Measurements from ENCODE around the gene HDAC2.

Gene HDAC2

GRCh38 chr6:114007516-114007915 lies 36.6 kb upstream of the HDAC2 start:
- no peak for TF ChIP-seq CTCF (conservative IDR thresholded peaks at IDR 0.05; ENCODE audit: control insufficient read depth, insufficient read depth, low read depth, low read length)
- H3K4me3 ChIP-seq (ENCODE audit: control insufficient read depth, low read depth, low read length), result no peak overlapping the region
- no peak for DNase-seq (ENCODE audit: low read depth)

DNA sequence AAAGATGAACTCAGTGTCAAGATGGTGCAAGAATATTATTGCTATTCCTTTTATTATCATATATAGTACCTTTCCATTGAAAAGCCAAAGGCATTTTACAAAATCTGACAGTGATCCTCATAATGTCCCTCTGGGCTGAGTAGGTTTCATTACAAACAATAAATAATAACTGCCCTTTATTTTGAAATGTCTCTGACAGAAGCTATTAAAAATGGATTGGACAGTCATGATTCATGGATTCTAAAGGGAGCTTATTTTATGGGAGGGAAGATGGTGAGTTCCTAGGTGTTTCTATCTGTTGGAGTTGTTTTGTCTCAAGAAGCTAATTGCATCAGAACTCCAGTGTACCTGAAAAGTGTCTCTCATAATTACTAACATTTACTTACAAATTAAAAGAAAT lies 30.4 kb upstream of the HDAC2 start:
- no peak overlapping the region for H3K4me3 ChIP-seq (ENCODE audit: control insufficient read depth, low read depth, low read length)
- TF ChIP-seq CTCF (conservative IDR thresholded peaks at IDR 0.05; ENCODE audit: control insufficient read depth, insufficient read depth, low read depth, low read length), result no peak
- no peak for DNase-seq (ENCODE audit: low read depth)

DNA sequence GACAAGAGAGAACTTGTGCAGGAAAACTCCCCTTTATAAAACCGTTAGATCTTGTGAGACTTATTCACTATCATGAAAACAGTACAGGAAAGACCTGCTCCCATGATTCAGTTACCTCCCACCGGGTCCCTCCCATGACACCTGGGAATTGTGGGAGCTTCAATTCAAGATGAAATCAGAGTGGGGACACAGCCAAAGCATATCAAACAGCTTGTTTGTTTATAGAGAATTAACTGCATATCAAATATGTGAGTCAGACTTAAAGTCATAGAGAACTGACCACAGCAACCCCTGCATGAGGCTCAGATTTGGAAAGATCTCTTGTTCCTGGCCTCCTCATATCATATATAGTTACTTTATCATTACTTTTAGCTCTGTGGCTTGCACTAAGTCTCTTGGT lies 29.1 kb upstream of the HDAC2 start:
- DNase-seq (ENCODE audit: low read depth), result peak; percentile 64
- no peak overlapping the region for H3K4me3 ChIP-seq (ENCODE audit: control insufficient read depth, low read depth, low read length)
- TF ChIP-seq CTCF (conservative IDR thresholded peaks at IDR 0.05; ENCODE audit: control insufficient read depth, insufficient read depth, low read depth, low read length), result no peak

GRCh38 chr6:113999284-113999683 lies 28.3 kb upstream of the HDAC2 start:
- no peak for TF ChIP-seq CTCF (conservative IDR thresholded peaks at IDR 0.05; ENCODE audit: control insufficient read depth, insufficient read depth, low read depth, low read length)
- no peak overlapping the region for H3K4me3 ChIP-seq (ENCODE audit: control insufficient read depth, low read depth, low read length)
- DNase-seq (ENCODE audit: low read depth), result no peak

GRCh38 chr6:113998811-113999210 lies 27.9 kb upstream of the HDAC2 start:
- no peak for DNase-seq (ENCODE audit: low read depth)
- H3K4me3 ChIP-seq (ENCODE audit: control insufficient read depth, low read depth, low read length), result no peak overlapping the region
- TF ChIP-seq CTCF (conservative IDR thresholded peaks at IDR 0.05; ENCODE audit: control insufficient read depth, insufficient read depth, low read depth, low read length), result no peak

DNA sequence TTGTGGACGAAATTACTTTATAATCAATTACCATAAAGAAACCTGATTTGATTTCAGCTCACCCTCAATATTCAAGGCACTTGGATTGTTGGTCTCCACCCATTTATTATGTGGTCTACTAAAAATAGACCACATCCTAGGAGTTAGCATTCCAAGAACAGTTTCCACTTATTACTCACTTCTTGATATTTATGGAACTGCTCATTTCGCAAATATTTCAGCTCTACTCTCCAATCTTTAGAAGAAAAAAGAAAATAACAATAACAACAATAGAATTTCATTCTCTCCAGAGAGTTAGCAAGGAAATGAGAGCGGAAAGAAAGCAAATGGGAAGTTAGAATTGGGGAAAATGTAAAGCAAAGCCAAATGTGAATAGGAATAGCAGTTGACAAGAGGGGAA lies 26.2 kb upstream of the HDAC2 start:
- peak; percentile 85 for DNase-seq (ENCODE audit: low read depth)
- no peak for TF ChIP-seq CTCF (conservative IDR thresholded peaks at IDR 0.05; ENCODE audit: control insufficient read depth, insufficient read depth, low read depth, low read length)
- no peak overlapping the region for H3K4me3 ChIP-seq (ENCODE audit: control insufficient read depth, low read depth, low read length)

DNA sequence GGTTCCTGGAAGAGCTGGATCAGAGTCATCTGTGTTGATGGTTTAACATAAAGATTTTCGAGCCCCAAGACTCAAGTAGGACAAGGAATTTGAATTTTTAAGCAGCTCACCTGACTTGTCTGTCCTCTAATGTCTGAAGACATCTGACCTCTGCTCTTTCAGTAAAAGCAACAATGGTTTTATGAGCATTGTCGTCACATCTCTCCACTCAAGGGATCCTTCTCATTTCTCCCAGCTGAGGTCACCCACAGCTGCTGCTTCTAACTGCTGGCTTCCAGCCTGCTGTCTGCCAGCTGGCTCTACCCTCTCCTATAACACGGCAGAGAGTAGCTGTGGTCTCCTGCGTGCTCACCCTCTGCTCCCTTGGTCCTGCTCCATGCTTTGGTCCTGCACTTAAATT lies 24.7 kb upstream of the HDAC2 start:
- no peak for TF ChIP-seq CTCF (conservative IDR thresholded peaks at IDR 0.05; ENCODE audit: control insufficient read depth, insufficient read depth, low read depth, low read length)
- DNase-seq (ENCODE audit: low read depth), result peak; percentile 96
- no peak overlapping the region for H3K4me3 ChIP-seq (ENCODE audit: control insufficient read depth, low read depth, low read length)
